GM19099 (cell line): ENCODE measurements around the gene GNAO1.

Source experiments
- POLR2A ChIP-seq: IDR thresholded peaks from 3 replicates; pipeline ENCODE4 v1.6.1; 2011; ENCODE audit warnings: low read depth; ENCODE audit not compliant: insufficient read length; ENCODE audit errors: extremely low read depth

The GNAO1 gene

DNA sequence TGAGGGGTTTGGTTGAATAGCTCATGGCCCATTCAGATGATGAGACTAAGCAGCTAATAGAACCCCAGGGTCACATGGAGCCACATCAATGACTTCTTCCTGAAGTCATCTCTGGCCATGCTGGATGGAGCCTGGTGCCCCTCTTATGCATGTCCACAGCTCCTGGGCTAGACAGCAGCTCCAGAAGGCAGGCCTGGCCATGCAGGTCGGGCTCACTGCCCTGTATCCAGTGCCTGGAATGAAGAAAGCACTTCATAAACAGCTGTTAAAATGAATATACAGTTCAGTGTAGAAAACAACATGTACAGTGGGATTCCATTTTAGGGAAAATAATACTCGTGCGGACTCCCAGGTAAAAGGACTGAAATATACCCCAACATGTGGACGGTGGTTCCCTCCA lies 73.9 kb downstream of the GNAO1 start:
- TF ChIP-seq POLR2A, result no peak

DNA sequence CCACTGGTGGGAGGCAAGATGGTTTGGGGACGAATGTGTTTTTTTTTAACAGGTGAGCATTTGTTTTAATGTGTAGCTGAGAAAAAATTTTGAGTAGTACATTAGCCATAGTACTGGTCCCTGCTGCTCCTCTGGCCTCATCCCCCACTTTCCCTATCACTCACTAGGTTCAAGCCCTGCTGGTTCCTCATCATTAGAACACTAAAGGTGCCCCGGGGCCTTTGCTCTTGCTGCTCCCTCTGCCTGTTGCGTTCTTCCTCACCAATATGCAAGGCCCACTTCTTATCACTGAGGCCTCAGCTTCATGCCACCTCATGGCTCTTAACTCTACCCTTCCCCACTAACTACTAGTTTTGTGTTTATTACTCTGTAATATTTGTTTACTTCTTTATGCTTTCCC lies 74.5 kb downstream of the GNAO1 start:
- no peak for TF ChIP-seq POLR2A

DNA sequence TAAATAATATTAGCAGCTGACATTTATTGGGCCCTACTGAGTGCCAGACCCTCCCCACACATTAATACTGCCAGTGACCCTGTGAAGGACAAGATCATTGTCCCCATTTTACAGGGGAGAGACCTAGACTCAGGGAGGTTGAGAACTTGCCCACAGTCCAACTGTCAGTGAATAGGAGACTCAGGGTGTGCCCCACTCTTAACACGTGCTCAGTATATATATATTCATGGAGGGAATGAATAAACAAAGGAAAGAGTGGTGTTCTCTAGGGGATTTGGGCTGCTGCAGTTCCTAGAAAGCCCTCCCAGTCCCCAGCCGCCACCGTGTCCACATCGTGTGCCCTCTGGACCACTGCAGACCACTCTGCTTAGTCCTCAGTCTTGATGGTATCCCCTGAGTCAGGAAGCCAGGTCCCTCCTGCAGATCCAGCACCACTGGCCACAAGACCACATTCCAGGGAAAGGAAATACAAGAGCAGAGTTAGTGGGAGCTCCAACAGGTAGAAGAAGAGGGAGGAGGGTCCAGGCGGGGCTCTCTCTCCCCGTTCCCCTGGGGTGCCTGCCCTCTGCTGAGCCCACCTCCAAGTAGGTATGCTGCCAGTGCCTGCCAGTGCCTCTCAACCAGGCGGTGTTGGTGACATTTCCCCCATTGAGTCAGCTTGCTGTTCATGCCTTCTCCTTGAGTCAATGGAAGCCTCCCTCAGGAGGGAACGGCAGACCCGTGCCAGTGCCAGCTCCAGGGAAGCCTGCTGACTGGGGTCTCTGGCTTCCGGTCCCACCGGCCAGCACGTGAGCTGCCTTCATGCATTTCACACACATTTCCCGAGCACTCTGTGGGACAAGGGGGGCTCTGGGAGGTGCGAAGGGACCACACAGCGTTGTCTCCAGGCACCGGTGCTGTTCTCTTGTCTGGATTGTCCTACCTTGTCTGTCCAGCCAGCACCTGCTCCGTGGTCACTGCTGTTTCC lies 75.6 kb downstream of the GNAO1 start:
- no peak for TF ChIP-seq POLR2A

DNA sequence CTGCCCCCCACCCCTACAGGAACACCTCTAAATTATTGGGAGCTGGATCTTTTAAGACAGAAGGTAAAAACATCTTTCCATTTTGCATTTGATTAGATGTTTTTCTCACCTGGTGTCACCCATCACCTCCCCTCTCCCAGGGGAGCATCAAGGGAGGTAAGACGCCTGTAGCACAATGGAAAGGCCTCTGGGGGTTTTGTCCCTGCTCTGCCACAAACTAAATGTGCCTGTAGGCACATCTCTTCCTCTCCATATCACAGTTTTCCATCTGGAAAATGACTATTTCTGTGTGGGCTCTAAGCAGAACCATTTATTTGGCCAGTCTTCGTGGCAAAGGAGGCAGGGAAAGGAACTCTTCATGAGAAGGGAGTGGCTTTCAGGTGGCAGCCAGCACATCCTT lies 76.6 kb downstream of the GNAO1 start:
- no peak for TF ChIP-seq POLR2A

DNA sequence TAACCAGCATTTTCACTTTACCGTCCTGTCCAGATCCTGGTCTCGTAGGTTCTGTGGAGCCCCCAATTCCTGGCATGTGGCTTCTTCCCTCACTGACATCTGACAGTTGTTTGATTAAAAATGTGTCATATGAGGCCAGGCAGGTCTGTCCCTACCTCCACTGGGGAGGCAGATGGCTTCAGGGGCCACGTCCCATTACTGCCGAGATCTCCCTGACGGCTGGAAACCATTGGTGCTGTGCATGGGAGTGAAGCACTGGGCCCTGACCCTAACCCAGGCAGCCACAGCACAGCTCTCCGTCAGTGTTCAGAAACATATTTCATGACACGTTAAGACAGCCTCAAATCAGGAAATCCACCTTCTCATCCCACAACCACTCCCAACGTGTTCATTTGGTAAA lies 77.5 kb downstream of the GNAO1 start:
- TF ChIP-seq POLR2A, result no peak

DNA sequence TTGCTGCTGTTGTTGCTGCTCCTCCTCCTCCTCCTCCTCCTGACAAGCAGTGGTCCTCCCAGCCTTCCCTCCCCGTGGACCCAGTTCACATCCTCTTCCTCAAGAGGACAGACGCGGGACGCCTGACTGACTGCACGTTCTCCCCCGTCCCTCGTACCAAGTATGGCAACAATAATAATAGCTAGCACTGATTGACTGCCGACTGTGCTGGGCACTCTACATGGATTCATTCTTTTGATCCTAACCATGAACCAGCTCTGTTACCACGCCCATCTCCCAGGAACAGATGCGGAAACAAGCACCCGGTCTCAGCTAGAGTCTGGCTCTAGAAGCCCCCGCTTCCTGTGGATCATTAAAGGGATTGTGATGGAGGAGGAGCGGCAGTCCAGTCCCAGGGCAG lies 78.0 kb downstream of the GNAO1 start:
- TF ChIP-seq POLR2A, result no peak

DNA sequence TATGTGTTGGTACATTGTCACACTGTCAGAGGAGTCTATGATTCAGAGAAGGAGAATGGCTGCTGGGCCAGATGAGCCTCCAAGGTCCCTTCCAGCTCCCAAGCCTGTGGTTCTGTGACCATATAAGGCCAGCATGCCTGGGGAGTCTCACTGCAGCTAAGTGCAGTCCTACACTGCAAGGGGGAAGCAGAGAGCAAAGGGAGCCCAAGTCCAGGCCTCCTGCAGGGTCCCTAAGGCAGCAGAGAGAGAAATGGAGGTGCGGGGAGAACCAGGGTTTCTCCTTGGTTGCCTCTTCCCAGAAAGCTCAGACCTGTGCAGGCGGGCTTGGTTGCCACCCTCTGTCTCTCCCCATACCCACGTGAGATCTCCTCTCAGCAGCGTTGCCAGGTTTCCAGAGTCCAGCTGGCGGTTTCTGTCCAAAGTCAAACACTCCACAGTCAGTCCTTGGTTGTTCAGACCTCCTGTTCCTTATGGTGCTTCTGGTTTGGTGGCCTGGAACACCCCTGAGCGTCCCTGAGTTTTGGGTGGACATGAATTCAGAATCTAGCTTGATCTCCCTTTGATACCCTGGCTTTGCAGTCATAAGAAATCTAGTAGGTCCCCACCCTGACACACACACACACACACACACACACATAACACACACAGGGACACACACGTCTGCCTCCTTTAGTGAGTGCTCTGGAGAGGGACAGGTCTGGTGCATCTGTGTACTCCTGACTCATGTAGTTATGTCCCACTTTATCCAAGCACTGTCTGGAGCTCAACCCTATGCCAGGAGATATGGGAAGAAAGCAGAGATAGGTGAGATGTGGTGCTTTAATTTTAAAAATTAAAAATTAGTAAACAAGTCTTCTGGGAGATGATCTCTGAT lies 78.8 kb downstream of the GNAO1 start:
- no peak for TF ChIP-seq POLR2A

DNA sequence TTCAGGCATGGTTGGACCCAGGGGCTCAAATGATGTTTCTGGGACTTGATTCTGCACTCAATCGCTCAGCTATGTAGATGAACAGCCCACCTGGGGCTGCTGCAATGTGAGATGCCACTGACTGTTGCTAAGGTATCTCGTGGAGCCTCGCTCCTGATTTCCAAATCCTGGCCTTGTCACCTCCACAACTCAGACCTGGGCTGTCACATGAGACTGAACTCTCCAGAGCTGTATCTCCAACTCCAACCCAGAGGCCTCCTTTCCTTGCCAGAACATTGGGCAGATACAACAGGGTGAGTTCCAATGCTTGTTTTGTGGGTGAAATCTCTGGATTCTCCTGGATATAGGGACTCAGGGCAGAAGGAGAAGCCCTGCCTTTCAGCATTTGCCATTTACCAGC lies 79.5 kb downstream of the GNAO1 start:
- TF ChIP-seq POLR2A, result no peak

DNA sequence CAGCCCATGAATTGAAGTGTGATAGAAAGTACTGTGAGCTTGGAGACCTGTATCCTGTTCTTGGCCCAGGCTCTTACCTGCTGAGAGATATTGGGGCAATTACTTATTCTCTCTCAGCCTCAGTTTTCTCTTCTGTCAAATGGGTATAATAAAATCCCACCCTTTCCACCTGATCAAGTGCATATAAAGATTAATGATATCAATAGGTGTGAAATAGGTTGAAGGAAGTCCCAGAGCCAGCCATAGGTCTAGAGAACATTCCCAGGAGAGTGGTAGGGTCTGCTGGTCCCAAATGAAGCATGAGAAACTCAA lies 81.2 kb downstream of the GNAO1 start:
- TF ChIP-seq POLR2A, result no peak

DNA sequence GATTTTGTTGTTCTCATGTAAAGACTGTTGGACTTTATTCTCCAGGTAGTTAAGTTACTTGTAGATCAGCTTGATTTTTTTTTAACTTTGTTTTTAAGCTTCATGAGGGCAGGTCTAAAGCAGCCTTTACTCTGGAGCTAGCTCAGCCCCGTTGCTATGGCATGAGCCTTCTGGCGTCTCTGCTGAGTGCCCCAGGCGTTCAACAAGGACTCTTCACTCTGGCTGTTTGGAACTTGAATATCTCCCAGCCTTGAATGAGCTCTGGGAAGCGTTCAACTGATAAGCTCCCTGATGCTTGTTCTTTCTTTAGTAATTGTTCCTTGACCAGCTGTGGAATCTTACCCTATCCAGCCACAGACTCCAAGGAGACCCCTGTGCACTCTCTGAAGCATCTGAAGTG lies 82.3 kb downstream of the GNAO1 start:
- TF ChIP-seq POLR2A, result no peak

DNA sequence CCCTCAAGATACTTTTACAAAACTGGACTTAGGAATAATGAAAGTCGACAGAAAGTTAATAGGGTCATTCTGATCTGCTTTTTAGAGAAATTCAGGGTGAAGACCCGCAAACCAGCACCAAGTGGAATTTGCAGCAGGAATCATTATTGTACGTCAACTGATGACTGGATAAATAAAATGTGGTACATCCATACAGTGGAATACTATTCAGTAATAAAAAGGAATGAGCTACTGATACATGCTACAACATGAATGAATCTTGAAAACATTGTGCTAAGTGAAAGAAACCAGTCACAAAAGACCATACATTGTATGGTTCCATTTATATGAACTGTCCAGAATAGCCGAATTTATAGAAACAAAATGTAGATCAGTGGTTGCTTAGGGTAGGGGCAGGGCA lies 83.1 kb downstream of the GNAO1 start:
- no peak for TF ChIP-seq POLR2A

DNA sequence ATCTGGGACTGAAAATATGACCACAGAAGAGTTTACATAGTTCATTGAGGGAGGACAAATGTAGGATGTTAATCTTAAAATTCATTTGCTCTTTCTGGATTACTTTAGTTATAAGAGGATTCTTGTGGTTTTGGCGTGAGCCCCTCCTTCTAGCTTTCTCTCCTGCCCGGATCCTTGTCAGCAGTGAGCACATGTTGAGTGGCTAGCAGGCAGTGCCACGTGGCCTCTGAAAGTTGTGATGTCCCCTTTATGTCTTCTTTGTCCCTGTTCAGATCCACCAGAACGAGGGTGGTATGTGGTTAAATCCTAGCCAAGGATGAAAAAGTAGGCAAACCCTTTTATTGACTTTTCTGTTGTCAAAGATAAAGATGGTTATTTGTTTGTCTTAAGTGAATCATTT lies 83.8 kb downstream of the GNAO1 start:
- TF ChIP-seq POLR2A, result no peak

DNA sequence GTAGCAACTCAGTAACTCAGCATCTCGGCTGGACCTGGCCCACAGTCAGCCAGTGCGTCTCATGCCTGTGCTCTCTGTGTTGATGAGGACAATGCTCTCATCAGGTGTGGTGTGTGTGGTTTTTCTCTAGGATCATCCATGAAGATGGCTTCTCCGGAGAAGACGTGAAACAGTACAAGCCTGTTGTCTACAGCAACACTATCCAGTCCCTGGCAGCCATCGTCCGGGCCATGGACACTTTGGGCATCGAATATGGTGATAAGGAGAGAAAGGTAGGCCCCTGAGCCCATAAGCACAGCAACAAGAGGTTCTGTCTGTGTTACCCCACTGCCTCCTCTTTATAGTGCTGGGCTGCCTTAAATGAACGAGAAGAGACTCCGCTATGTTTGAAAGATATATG lies 84.5 kb downstream of the GNAO1 start:
- TF ChIP-seq POLR2A, result no peak

DNA sequence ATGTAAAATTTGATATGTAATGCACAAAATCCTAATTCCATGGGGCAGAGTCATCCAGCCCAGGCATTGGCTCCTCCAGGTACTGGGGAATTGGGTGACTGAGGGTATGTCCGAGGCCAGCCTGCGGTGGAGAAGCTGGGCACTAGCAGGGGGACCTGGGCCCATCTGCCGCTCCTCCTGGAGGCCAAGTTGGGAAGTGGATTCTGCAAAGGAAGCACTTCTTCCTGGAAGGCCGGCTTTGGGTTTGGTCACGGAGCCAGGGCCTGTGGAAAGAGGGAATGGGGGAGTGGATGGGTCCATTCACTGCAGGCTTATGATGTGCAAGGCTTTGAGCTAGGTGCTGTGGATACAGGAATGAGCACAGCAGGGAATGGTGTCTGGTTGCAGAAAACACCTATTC lies 85.8 kb downstream of the GNAO1 start:
- no peak for TF ChIP-seq POLR2A

DNA sequence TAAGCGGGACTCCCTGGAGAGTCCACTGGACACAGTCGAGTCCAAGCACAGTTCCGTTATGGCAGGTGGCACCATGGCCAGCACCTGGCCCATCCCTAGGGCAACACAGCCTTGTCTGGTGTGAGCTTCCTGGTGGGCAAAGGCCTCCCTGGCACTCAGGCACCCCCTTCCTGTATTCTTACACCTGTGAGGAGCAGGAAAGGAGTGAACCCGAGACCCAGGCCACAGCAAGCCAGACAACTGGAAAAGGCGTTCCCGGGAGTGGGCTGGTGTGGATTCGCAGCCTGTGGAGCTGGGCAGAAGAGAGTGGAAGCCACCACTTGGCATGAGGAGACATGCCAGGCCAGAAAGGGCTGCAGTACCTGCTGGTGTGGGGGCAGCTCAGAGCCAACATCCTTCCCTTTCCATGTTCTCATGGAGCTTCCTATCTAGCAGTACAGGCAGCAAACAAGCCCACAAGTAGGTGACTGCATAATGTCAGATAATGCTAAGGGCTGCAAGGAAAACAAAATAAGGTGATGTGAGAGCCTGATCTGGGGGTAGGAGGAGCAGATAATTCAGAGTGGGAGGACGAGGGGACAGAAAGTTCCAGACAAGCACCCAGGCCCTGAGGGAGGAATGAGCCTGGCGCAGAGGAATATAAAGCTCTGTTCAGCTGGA lies 87.0 kb downstream of the GNAO1 start:
- TF ChIP-seq POLR2A, result no peak
